ENCODE data around the gene A4GALT.

A4GALT gene

DNA sequence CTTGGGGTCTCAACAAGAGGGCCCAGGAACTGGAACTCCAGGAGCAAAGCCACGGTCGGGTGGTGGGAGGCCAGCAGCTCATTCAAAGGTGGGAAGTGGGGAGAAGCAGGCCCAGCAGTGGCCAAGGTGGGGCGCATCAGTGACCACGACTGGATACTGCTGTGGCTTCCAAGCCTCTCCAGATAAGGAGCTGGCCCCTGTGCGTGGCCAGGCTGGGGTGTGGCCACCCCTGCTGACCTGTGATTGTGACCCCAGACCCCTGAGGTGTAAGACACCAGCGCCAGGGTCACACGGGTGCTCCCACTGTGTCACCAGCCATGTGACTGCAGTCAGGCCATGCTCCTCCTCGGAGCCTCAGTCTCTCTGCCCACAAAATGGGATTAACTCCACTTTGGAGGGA is 20.3 kb downstream of the A4GALT start:
- DNase-seq (ENCODE audit: low read depth) = no peak
- no peak for TF ChIP-seq CTCF (conservative IDR thresholded peaks at IDR 0.05; ENCODE audit: low read length)
- no peak overlapping the region for H3K4me3 ChIP-seq (ENCODE audit: low read length)

DNA sequence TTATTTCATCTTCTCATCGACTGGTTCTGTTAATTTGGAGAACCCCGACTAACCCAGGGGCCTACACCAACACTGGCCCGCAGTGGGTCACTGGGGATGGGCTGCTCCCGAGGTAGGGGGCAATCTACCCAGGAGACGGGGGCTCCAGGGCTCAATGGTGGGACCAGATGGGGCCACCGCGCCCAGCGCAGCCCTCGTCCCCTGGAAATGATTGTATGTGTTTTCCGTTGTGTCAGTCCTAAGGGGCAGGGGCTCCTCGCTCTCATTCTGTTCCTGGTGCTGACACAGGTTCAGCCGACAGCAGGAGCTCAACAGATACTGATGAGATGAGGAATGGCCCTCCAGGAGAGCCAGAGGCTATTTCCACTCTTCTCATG is 20.7 kb downstream of the A4GALT start:
- TF ChIP-seq CTCF (conservative IDR thresholded peaks at IDR 0.05; ENCODE audit: low read length) = no peak
- DNase-seq (ENCODE audit: low read depth) = no peak
- H3K4me3 ChIP-seq (ENCODE audit: low read length) = no peak overlapping the region

DNA sequence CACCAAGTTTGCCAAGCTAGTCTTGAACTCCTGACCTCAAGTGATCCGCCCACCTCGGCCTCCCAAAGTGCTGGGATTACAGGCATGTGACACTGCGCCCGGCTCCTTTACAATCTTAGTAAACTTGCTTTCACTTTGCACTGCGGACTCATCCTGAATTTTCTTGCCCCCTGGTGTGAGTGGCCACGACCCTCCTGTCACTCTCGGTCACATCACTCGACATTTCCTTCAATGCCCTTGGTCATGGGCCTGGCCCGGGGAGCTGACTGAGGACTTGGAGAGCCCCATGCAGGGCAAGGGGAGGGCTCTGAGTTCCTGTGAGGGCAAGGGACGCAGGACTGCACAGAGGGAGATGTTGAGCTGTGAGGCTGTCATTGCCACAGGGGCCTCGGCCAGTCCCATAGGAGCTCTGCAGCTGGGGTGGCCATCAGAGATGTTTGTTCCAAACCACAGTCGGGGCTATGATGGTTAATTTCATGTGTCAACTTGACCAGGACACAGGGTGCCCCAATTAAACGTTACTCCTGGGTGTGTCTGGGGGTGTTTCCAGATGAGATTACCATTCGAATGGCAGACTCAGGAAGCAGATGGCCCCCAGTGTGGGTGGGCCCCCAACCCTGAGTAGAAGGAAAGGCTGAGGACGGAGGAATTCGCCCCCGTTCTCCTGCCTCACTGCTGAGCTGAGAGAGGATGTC is 21.2 kb downstream of the A4GALT start:
- H3K4me3 ChIP-seq (ENCODE audit: low read length) = peak overlapping the region; percentile 27; the same call in 1 of the 2 replicates
- no peak for TF ChIP-seq CTCF (conservative IDR thresholded peaks at IDR 0.05; ENCODE audit: low read length)
- DNase-seq (ENCODE audit: low read depth) = no peak

GRCh38 chr22:42697542-42698013 is 23.1 kb downstream of the A4GALT start:
- DNase-seq (ENCODE audit: low read depth) = peak; percentile 75
- TF ChIP-seq CTCF (conservative IDR thresholded peaks at IDR 0.05; ENCODE audit: low read length) = no peak
- no peak overlapping the region for H3K4me3 ChIP-seq (ENCODE audit: low read length)

GRCh38 chr22:42696331-42696967 is 24.2 kb downstream of the A4GALT start:
- no peak overlapping the region for H3K4me3 ChIP-seq (ENCODE audit: low read length)
- DNase-seq (ENCODE audit: low read depth) = no peak
- TF ChIP-seq CTCF (conservative IDR thresholded peaks at IDR 0.05; ENCODE audit: low read length) = no peak

- DNase-seq (ENCODE audit: low read depth) = no peak
- TF ChIP-seq CTCF (conservative IDR thresholded peaks at IDR 0.05; ENCODE audit: low read length) = no peak
- no peak overlapping the region for H3K4me3 ChIP-seq (ENCODE audit: low read length)
Measured at GRCh38 chr22:42695294-42695693, 25.4 kb downstream of the A4GALT start.
